CD14-positive monocyte (primary cell): ENCODE data around the gene EPS8L3. TPM values are rescaled to one million over a fixed set of nuclear protein-coding genes. Genes with fewer than 3 reads are reported as not detected.
A peak's percentile ranks its signal among the peaks of the same experiment; 100 is the strongest.

ENCODE experiments used
- DNase-seq, 3 donors: peaks; one replicate each; pipeline ENCODE4 v3.0.0-alpha.2; 2011 to 2022
- H2AFZ ChIP-seq: 2 replicates; pipeline ENCODE4 v1.6.0; 2012; ENCODE audit warnings: mild to moderate bottlenecking, low read depth, low read length, inconsistent platforms; ENCODE audit not compliant: insufficient read depth, poor library complexity, severe bottlenecking
- H3K27ac ChIP-seq, 2 donors: 1 replicate in 1 of 2; 2 replicates in 1 of 2; pipeline ENCODE4 v1.5.1; 2012 to 2013; ENCODE audit warnings: low read length in 2 of 2, control low read depth in 1 of 2, inconsistent platforms in 1 of 2, low read depth in 1 of 2, mild to moderate bottlenecking in 1 of 2
- H3K27me3 ChIP-seq, 2 donors: one replicate each; pipeline versions ENCODE4 v1.6.0 to v1.6.1; 2011 to 2013; ENCODE audit warnings: low read length in 2 of 2; ENCODE audit not compliant: control insufficient read depth in 2 of 2, insufficient read depth in 2 of 2
- H3K36me3 ChIP-seq, 2 donors: replicated peaks in 1 of 2; 1 replicate in 1 of 2; 2 replicates in 1 of 2; pipeline versions ENCODE4 v1.5.1 to v1.6.1; 2012 to 2013; ENCODE audit warnings: low read length in 2 of 2, control low read depth in 1 of 2, inconsistent platforms in 1 of 2, mild to moderate bottlenecking in 1 of 2; ENCODE audit not compliant: insufficient read depth in 2 of 2, control insufficient read depth in 1 of 2
- H3K4me1 ChIP-seq, 2 donors: 1 replicate in 1 of 2; 2 replicates in 1 of 2; pipeline versions ENCODE4 v1.5.1 to v1.6.1; 2012 to 2013; ENCODE audit warnings: low read length in 2 of 2, control low read depth in 1 of 2, inconsistent platforms in 1 of 2, mild to moderate bottlenecking in 1 of 2, moderate library complexity in 1 of 2; ENCODE audit not compliant: insufficient read depth in 2 of 2, control insufficient read depth in 1 of 2
- H3K4me2 ChIP-seq: replicated peaks from 2 replicates; pipeline ENCODE3; 2012; ENCODE audit warnings: low read length, moderate library complexity, mild to moderate bottlenecking; ENCODE audit not compliant: poor library complexity, severe bottlenecking; ENCODE audit errors: extremely low read depth
- H3K4me3 ChIP-seq, 3 experiments: fragments of 200-600 bp in 1 of 3; sonication (generic) in 1 of 3; replicated peaks in 1 of 3; 1 replicate in 2 of 3; 2 replicates in 1 of 3; pipeline ENCODE4 v1.5.1; 2011 to 2013; ENCODE audit warnings: low read length in 3 of 3, mild to moderate bottlenecking in 3 of 3, control low read depth in 2 of 3, low read depth in 2 of 3, inconsistent platforms in 1 of 3, moderate library complexity in 1 of 3
- H3K79me2 ChIP-seq: 2 replicates; pipeline ENCODE4 v1.6.0; 2012; ENCODE audit warnings: mild to moderate bottlenecking, control low read depth, inconsistent platforms, low read length, moderate library complexity; ENCODE audit not compliant: insufficient read depth
- H3K9ac ChIP-seq: 2 replicates; pipeline ENCODE4 v1.6.0; 2017; ENCODE audit warnings: low read length, mild to moderate bottlenecking; ENCODE audit not compliant: insufficient read depth, poor library complexity, severe bottlenecking
- H3K9me3 ChIP-seq, 2 donors: replicated peaks in 1 of 2; 1 replicate in 1 of 2; 2 replicates in 1 of 2; pipeline versions ENCODE4 v1.5.1 to v1.6.1; 2012 to 2013; ENCODE audit warnings: low read length in 2 of 2, control low read depth in 1 of 2; ENCODE audit not compliant: control insufficient read depth in 1 of 2, insufficient read depth in 1 of 2
- H4K20me1 ChIP-seq: 2 replicates; pipeline ENCODE4 v1.6.0; 2012; ENCODE audit warnings: mild to moderate bottlenecking, low read length, control low read depth, moderate library complexity; ENCODE audit not compliant: insufficient read depth
- H3K27ac Mint-ChIP-seq, 7 donors: one replicate each; pipeline ENCODE4 v1.8.0; 2020; ENCODE audit warnings: mild to moderate bottlenecking in 7 of 7, mixed read lengths in 7 of 7, moderate library complexity in 6 of 7, inconsistent platforms in 2 of 7
- H3K27me3 Mint-ChIP-seq, 3 donors: one replicate each; pipeline ENCODE4 v1.8.0; 2021 to 2022; ENCODE audit warnings: low read depth in 3 of 3, mild to moderate bottlenecking in 3 of 3, mixed read lengths in 3 of 3, moderate library complexity in 3 of 3, inconsistent platforms in 1 of 3
- H3K36me3 Mint-ChIP-seq, 2 donors: one replicate each; pipeline ENCODE4 v1.8.0; 2020; ENCODE audit warnings: mixed read lengths in 2 of 2, inconsistent platforms in 1 of 2, mild to moderate bottlenecking in 1 of 2
- H3K4me1 Mint-ChIP-seq: one replicate; pipeline ENCODE4 v1.8.0; 2020; ENCODE audit warnings: mild to moderate bottlenecking, mixed read lengths
- H3K4me3 Mint-ChIP-seq, 2 donors: one replicate each; pipeline ENCODE4 v1.8.0; 2020; ENCODE audit warnings: mild to moderate bottlenecking in 2 of 2, mixed read lengths in 2 of 2, moderate library complexity in 1 of 2
- H3K9me3 Mint-ChIP-seq, 7 donors: one replicate each; pipeline ENCODE4 v1.8.0; 2020 to 2022; ENCODE audit warnings: mixed read lengths in 7 of 7, mild to moderate bottlenecking in 6 of 7, moderate library complexity in 6 of 7, inconsistent platforms in 2 of 7
- WGBS: methylation state at CpG from one replicate; pipeline ENCODE4 v1.1.5; 2013; ENCODE audit warnings: missing lambda C conversion rate; ENCODE audit not compliant: insufficient coverage; 5-methylcytosine and 5-hydroxymethylcytosine counted together
- intact Hi-C, 2 donors: fragments of 100-400 bp; cut with micrococcal nuclease; formaldehyde crosslinking; loops; one replicate each; pipeline versions ENCODE4 v1.15.0 to v1.15.1; 2023
- polyA plus RNA-seq, 3 donors: library from polyadenylated mRNA; depleted of rRNA in 1 of 3; unstranded in 2 of 3; stranded (reverse) in 1 of 3; fragments of 300-500 nt in 2 of 3; fragments of >200 nt in 1 of 3; fragmentation: Illumina TruSeq in 2 of 3; gene quantifications; 1 replicate in 2 of 3; 2 replicates in 1 of 3; pipeline ENCODE4 v1.2.3, GENCODE V29; 2012 to 2021
- TF ChIP-seq, protein P1 (sequence below): fragments of 200-600 bp; IDR thresholded peaks from one replicate; pipeline ENCODE4 v1.8.0; 2022; ENCODE audit warnings: antibody characterized with exemption, mild to moderate bottlenecking

The EPS8L3 gene
- polyA plus RNA-seq, 3 donors: not detected

DNA sequence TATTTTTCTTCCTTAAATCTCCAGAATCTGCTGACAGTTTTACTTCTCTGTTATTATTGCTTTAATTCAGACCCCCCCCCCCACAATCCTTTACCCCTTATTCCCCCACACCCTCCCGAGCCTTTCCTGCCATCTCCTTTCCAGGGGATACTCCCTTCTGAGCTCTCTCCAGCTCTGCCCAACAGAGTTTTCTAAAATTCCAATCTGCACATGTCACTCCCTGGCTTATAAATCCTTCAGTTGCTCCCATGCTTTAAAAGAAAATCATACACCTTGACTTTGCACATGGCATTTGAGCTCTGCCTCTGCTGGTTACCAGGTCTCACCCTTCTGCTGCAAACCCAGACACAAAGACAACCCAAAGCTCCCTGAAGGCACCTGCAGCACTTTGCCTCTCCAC is 11.7 kb upstream of the EPS8L3 start:
- H3K9me3 Mint-ChIP-seq: peaks cover 0 to under 1% (median 0%) of the 10 kb centered on the region in 7 donors

GRCh38 chr1:109773900-109774485 is 10.3 kb upstream of the EPS8L3 start:
- Histone ChIP-seq H3K79me2 (no peaks in the 10 kb centered on the region), H3K27ac (no peak overlapping the region), H2AFZ (no peak overlapping the region), H3K4me2 (no peak overlapping the region), H3K9ac (no peak overlapping the region), H3K36me3 (no peaks in the 10 kb centered on the region), H3K9me3 (no peaks in the 10 kb centered on the region), H3K4me1 (no peaks in the 10 kb centered on the region), H4K20me1 (no peaks in the 10 kb centered on the region), H3K4me3 (no peak overlapping the region), H3K27me3 (no peaks in the 10 kb centered on the region)
- Mint-ChIP-seq H3K9me3 (no peaks in the 10 kb centered on the region), H3K27me3 (peaks cover 0 to 15% (median 13%) of the 10 kb centered on the region in 3 donors), H3K4me3 (no peak overlapping the region), H3K36me3 (no peaks in the 10 kb centered on the region), H3K27ac (no peak overlapping the region), H3K4me1 (peaks cover 4% of the 10 kb centered on the region)
- DNase-seq: no peak
- TF ChIP-seq, protein P1, sequence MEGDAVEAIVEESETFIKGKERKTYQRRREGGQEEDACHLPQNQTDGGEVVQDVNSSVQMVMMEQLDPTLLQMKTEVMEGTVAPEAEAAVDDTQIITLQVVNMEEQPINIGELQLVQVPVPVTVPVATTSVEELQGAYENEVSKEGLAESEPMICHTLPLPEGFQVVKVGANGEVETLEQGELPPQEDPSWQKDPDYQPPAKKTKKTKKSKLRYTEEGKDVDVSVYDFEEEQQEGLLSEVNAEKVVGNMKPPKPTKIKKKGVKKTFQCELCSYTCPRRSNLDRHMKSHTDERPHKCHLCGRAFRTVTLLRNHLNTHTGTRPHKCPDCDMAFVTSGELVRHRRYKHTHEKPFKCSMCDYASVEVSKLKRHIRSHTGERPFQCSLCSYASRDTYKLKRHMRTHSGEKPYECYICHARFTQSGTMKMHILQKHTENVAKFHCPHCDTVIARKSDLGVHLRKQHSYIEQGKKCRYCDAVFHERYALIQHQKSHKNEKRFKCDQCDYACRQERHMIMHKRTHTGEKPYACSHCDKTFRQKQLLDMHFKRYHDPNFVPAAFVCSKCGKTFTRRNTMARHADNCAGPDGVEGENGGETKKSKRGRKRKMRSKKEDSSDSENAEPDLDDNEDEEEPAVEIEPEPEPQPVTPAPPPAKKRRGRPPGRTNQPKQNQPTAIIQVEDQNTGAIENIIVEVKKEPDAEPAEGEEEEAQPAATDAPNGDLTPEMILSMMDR: peak; percentile 50
- intact Hi-C loops: loop anchor here (2.0 to 5.0 kb wide), 3 partner anchors 131 to 227 kb away; partner anchors contain the start of gene GNAI3 (in 1 of the 2)
- no CpG with 5 or more reads among the region's 6 CpGs for WGBS

More for the DNA sequence above, 11.7 kb upstream of the EPS8L3 start:
- TF ChIP-seq, protein P1: no peak
- no peaks in the 10 kb centered on the region for H3K79me2 ChIP-seq
- intact Hi-C loops: loop anchor here in 1 of 2 donors (5.0 kb wide), 1 partner anchor 47 kb away; no protein-coding TSS in a partner anchor
- DNase-seq: no peak
- H3K4me2 ChIP-seq: no peak overlapping the region
- no peaks in the 10 kb centered on the region for H4K20me1 ChIP-seq
- no peaks in the 10 kb centered on the region for H3K4me1 ChIP-seq
- no peak overlapping the region for H3K4me3 ChIP-seq
- Mint-ChIP-seq H3K36me3 (no peaks in the 10 kb centered on the region), H3K4me3 (no peak overlapping the region), H3K27me3 (peaks cover 0 to 13% (median 7%) of the 10 kb centered on the region in 3 donors), H3K27ac (no peak overlapping the region), H3K4me1 (peaks cover 4% of the 10 kb centered on the region)
- WGBS: 40% methylated on average over 1 of the region's 1 CpG
- H3K9ac ChIP-seq: no peak overlapping the region
- H3K27me3 ChIP-seq: no peaks in the 10 kb centered on the region
- H3K9me3 ChIP-seq: no peaks in the 10 kb centered on the region
- H3K36me3 ChIP-seq: no peaks in the 10 kb centered on the region
- no peak overlapping the region for H3K27ac ChIP-seq
- no peak overlapping the region for H2AFZ ChIP-seq
